GM19099 (cell line): ENCODE data around the gene ENDOV.

Experiments used
- POLR2A ChIP-seq: IDR thresholded peaks from 3 replicates; pipeline ENCODE4 v1.6.1; 2011; ENCODE audit warnings: low read depth; ENCODE audit not compliant: insufficient read length; ENCODE audit errors: extremely low read depth

ENDOV gene

GRCh38 chr17:80414803-80415625, at the start of gene ENDOV:
Gene ENDOV (plus strand): TSS chr17:80415167. CDS start chr17:80415195, 28 bp downstream.
- TF ChIP-seq POLR2A, result peak; percentile 74

DNA sequence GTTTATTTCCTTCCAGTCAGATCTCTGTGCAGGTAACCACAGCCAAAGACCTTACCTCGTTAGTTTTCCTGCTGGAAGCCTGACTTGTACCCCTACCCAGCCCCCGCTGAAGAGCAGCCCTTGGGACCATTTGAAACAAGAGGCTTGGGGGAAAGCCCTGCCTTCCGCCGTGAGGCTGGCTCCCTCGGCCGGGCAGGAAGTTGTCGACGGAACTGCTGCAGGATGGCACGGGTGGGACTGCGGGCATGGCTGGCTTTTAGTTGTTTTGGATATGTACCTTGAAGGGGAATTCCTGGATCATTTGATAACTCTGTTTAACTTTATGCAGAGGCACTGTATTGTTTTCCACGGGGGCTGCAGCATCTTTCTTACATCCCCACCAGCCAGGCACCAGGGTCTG, 49.0 kb upstream of the ENDOV start:
- TF ChIP-seq POLR2A, result no peak

DNA sequence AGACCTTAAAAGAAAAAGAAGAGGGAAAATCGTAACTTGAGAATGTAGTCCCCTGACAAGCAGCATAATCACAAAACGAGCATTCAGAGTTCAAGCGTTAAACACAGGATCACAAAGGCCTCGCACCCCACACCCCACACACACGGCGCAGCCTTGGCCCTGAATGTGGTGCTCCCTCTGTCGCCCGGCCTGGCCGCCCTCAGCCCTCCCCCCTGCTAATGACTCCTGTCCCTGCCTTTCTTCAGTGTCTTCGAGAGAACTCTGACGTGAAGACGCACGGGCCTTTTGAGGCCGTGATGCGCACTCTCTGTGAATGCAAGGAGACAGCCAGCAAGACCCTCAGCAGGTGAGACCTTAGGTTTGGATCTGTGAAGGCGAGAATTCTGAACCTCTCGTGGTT, 47.5 kb upstream of the ENDOV start:
- no peak for TF ChIP-seq POLR2A

- no peak for TF ChIP-seq POLR2A
These were observed 43.8 kb upstream of the ENDOV start for GRCh38 chr17:80371196-80371595.

GRCh38 chr17:80372456-80372855, 42.5 kb upstream of the ENDOV start:
- TF ChIP-seq POLR2A, result no peak

DNA sequence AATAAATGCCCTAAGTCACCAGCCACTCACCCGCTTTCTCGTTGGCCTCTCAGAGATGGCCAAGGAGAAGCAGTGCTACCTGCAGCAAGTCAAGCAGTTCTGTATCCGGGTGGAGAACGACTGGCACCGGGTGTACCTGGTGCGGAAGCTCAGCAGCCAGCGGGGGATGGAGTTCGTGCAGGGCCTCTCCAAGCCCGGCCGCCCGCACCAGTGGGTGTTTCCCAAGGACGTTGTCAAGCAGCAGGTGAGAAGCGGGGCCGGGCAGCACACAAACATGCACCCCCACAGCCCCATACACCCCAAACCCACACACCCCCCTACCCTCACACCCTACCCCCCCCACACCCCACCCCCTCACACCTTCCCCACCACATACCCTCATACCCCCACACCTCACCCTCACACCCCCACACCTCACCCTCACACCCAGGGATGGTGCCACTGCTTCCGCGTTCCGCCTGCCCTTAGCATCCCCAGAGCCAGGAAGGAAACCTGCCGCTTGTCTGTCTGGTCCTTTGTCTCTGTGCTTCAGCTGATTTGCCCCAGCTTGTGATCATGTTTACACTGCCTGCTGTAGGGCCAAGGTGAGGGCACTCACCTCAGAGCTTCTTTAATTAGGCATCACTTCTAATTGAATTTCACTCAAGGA, 41.9 kb upstream of the ENDOV start:
- no peak for TF ChIP-seq POLR2A

DNA sequence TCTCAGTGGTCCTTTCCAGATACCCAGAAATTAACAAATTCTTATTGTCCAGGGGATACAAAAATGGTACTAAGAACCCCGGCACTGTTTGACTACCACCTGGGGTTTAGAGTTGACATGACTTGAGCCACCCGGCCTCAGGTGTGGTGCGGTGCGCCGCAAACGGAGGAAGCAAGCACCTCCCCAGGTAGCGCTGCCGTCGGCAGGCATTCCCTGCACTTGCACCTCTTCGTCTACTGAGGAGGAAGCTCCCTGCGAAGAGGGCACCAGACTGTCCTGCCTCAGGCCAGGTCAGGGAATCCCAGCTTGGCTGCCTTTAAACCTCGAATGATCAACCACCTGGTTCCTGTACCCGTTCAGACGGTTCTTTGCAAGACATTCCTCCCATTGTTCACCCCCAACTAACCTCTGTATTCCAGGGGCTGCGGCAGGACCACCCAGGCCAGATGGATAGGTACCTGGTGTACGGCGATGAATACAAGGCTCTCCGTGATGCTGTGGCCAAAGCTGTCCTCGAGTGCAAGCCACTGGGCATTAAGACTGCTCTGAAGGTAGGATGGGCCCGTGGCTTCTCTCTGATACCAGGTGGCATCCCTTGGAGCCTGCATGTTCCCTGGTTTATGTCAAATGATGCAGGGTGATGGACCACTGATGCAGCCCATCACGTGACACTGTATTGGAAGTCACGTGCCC, 40.8 kb upstream of the ENDOV start:
- TF ChIP-seq POLR2A, result no peak

- TF ChIP-seq POLR2A, result no peak
These were observed 40.0 kb upstream of the ENDOV start for GRCh38 chr17:80374732-80375585.

DNA sequence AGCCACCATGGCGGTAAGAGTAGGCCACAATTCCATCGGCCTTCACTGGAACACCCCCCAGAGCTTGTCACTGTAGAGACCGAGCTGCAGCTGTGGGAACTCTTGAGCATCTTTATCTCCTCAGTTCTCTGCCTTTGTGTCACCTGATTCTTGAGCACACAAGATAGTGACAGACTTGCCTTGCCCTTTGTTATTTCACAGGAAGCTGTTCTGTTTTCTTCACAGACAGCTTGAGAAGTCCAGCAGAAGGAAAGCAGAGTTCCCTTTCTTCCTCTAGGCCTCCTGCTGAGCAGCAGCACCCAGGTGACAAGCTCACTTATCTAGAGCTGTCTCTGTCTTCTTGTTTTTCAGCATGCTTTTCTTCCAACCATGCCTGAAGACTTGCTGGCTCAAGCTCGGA, 38.4 kb upstream of the ENDOV start:
- no peak for TF ChIP-seq POLR2A

- no peak for TF ChIP-seq POLR2A
These were observed 37.2 kb upstream of the ENDOV start for GRCh38 chr17:80377798-80378197.

DNA sequence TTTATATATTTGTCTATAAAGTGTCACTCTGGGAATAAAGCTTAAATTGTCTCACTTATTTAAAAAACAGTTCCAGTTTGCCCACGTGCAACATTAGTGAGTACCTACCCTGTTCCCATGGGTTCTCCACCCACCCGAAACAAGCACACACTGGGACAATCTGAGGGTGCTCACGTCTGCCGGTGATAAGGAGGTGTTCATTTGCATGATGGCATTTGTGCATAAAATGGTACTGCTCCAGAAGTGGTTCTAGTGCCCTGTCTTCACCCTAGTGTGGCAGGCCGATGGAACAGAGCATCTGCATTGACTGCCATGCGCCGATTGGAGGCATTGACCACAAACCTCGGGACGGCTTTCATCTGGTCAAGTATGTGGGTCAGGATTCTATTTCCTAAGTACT, 35.6 kb upstream of the ENDOV start:
- TF ChIP-seq POLR2A, result no peak

DNA sequence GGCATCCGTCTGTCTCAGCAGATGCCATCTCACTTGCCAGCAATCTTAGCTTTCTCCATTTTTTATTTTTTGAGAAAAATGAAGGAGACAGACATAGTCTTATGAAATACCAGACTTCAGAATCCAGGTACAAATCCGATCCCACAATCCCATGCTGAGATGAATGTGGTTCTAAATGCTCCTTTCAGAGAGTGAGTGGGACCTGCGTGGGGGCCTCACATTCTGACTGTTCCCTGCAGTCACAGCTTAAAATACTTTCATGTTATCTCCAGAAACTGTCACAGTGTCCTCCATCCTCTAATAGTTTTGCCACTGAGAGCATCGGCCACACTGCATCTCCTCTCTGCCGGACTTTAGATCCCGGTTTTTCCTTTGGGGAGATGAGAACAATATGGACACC, 34.9 kb upstream of the ENDOV start:
- no peak for TF ChIP-seq POLR2A

DNA sequence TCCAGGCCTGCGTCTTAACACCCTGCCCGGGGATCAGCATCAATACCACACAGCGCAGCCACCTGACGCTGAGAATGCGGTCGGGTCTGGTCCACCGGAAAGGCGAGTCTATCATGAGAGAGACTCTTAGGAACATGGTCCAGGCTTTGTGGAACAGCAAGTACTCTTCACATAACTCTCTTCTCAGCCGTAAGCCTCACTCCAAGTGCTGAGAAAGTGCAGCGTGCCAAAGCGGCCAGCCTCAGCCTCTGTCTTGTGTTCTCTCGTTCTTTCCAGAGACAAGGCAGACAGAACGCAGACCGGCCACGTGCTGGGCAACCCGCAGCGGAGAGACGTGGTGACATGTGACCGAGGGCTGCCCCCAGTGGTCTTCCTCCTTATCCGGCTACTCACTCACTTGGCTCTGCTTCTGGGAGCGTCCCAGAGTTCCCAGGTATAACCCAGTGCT, 34.4 kb upstream of the ENDOV start:
- TF ChIP-seq POLR2A, result no peak

- TF ChIP-seq POLR2A, result no peak
These were observed 33.5 kb upstream of the ENDOV start for GRCh38 chr17:80381416-80381923.

GRCh38 chr17:80382446-80382845, 32.5 kb upstream of the ENDOV start:
- no peak for TF ChIP-seq POLR2A

GRCh38 chr17:80382956-80383355, 32.0 kb upstream of the ENDOV start:
- TF ChIP-seq POLR2A, result no peak
